NCI-H446 treated with DMSO at 0.1 percent for 48 hours (cell line): Measurements from ENCODE around the gene ATPAF2.
"Not testable (repeated sequence)": the region's sequence is repeated elsewhere in the genome, so short reads cannot be mapped to it uniquely, and the experiment has no call there.

ENCODE experiments used
- DNase-seq: peaks from one replicate; lab custom pipeline; 2025; lab: John Stamatoyannopoulos, UW

The ATPAF2 gene

DNA sequence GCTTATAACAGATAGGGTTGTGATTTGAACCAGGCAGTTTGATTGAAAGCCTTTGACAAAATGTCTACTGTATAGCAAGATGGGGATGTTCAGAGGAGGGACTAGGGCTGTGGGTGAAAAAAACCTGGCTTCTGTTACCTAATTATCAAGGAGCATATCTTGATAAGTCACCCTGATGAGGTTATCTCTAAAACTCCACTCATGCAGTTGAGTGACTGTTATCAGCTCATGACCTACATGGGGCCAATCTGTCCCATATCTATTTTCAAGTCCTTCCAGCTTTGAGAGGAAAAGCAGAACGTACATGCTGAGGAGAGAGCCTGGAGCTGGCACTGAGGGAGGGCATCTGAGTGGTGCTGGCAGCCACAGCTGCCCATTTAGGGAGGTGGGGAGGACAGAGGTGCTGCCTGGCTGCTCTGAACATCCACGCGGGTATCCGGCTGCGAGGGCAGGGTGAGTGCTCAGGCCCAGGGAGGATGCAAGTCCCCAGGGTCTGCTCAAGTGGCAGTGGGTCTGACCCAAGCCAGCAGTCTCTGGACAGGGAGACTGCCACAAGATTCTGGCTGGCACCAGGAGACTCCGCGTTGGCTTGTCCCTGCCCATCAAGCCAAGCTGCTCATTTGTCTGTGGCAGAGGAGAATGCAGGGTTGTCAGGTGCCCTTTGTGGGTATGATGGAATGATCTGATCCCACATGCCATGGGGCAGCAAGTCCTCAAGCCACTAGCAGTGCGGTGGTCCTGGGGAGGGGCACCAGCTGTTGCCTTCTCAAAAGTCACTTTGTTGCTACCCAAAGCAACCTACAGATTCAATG lies 29.2 kb downstream of the ATPAF2 start:
- DNase-seq, result no peak

DNA sequence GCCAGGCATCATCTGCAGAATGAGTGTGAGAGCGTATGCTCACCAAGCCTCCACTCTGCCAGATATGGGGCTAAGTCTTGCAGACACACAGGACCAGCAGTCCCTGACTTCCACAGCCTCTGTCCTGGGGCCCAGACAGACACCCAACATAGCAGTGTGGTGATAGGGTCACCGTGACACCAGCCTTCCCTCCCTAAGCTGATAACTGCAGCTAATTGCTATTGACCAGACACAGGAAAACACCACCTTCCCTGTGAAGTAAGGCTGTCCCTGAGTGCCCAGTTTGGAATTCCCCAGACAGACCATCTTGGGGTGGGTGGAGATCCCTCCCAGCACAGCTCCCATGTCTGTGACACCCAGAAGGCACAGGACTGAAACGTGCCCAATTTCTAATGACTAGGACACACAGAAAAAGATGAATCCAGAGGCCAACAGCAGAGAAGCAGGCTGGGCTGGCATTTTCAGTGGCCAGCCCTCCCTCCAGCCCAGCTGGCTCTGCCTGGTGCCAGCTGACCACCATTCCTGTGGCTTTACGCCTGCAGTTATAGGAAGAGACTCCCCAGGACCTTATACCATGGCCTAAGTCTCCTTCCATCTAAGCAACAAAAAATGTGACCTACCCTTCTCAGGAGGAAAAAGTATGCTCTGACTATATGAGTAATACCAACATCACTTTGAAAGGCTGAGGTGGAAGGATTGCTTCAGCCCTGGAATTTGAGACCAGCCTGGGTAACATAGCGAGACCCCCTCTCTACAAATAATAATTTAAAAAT lies 30.3 kb downstream of the ATPAF2 start:
- no peak for DNase-seq

DNA sequence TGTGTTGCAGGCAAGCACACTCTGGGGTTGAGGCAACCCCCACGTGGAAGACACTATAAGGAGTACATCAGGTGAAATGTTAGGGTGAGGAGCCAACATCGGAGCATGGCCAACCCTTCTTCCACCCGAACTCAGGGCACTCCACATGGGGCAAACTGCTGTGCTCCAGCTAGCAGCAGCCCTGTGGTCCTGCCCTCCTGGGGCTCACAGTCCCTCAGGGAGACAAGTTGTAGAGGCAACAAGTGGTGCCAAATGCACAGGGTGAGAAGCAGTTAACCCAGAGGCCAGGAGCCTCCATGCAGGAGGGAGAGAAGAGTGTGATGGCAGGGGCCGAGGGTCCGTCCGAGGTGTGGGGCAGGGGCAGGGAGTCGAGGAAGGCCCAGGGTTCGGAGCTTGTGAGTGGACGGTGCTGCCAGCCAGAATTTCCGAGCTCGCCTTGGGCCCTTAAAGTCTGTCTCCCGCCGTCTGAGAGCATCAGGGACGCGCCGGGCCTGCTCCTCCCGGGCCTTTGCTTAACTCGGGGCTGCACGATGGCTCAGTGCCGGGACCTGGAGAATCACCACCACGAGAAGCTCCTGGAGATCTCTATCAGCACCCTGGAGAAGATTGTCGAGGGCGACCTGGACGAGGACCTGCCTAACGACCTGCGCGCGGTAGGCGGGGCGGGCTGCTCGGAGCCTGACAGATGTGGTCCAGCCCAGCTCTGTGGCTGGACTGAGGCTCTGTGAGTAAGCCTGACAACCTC lies 32.3 kb downstream of the ATPAF2 start:
- no peak for DNase-seq

DNA sequence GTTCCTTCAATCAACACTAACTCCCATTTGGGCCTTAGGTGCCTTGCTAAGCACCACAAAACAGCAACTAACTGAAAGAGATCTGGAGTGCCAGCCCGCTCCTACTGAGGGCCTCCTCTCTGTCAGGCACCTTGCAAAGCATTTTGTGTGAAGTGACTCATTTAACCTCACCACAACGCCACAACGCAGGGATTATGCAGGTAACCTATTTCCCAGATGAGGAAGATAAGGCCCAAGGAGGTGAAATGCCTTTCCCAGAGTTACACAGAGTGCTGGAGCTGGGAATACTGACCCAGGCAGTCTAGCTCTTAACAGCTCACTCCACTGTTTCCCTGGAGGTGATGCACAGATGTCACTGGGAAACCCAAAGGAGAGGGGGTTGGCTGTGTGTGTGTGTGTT lies 33.5 kb downstream of the ATPAF2 start:
- DNase-seq, result no peak

DNA sequence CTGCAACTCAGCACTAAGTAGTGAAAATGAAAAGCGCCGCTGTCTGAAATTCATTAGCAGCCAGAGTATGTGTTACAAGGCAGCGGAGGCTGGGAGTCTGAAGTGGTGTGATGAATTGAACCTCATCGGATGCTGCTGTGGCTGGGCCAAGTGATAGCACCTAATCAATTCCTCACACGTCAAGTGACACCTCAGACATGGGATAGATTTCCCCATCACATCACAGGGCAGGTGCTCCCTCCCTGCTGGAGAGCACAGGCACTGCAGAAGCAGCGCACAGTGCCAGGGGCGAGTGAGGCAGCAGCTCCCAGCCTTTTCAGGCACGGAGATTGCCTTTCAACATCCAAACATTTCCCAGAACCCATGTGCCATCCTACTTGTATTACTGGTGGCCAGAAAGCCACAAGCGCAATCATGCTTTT lies 34.1 kb downstream of the ATPAF2 start:
- DNase-seq, result no peak

DNA sequence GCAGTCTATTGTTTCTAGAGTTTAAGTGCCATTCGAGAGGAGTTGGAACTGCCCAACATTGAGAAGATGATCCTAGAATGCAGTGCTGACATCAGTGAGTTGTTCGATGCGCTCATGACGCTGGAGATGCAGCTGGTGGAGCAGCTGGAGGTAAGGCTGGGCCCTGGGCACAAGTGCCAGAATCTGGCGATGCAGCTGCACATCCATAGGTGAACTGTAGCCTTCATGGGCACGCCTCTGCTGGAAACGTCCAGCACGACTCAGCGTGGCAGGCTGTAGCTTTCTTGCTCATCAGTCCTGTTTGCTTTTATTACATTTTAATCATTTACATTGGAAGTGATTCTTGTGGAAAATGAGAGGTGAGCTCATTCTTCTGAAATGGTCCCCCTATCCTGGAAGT lies 34.6 kb downstream of the ATPAF2 start:
- no peak for DNase-seq

DNA sequence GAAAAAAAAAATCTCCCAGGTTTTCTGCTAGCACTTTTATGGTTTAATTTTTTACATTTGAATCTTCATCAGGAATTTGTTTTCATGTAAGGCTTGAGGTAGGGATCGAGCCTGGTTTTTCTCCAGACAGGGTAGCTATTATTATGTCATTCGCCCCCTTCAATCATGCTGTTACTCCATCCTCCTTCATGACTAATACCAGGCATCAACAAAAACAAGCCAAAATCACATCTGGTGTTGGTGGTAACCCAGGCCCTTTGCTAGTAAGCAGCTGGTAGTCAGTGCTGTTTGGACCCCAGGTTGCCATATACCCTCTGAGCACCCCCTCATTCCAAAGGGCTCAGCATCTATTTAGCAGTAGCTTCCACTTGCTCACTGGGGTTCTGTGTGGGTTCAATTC lies 36.8 kb downstream of the ATPAF2 start:
- no peak for DNase-seq

DNA sequence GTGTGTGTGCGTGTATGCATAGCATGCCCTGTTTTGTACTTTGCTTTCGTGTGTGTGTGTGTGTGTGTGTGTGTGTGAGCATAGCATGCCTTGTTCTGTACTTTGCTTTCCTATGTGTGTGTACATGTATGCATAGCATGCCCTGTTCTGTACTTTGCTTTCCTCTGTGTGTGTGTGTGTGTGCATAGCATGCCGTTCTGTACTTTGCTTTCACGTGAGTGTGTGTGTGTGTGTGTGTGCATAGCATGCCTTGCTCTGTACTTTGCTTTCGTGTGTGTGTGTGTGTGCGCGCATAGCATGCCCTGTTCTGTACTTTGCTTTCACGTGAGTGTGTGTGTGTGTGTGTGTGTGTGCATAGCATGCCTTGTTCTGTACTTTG lies 38.9 kb downstream of the ATPAF2 start:
- no peak for DNase-seq

DNA sequence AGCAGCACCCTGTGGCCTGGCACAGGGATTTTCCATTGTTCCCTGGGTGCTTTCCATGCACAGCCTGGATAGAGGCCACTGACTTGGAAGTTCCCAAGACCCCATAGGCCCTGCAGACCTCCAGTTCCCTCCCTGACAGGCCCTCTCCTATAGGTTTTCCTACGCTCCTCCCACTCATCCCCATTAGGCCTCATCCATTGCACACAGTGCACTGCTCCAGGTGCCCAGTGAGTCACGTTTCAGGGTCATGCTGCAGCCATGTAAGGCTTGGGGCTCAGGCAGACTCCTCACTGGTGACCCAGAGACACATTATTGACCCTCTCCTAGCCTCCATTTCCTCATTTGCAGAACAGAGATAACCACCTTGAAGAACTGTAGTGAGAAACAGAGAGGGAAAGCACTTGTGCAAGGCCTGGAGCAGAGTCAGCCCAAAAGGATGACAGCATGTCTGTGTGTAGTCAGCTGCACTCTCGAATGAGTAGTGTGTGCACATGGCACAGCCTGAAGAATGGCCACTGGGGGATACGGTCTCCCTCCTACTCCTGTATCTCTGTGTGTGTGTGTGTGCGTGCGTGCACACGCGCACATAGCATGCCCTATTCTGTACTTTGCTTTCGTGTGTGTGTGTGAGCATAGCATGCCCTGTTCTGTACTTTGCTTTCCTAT lies 39.5 kb downstream of the ATPAF2 start:
- no peak for DNase-seq

DNA sequence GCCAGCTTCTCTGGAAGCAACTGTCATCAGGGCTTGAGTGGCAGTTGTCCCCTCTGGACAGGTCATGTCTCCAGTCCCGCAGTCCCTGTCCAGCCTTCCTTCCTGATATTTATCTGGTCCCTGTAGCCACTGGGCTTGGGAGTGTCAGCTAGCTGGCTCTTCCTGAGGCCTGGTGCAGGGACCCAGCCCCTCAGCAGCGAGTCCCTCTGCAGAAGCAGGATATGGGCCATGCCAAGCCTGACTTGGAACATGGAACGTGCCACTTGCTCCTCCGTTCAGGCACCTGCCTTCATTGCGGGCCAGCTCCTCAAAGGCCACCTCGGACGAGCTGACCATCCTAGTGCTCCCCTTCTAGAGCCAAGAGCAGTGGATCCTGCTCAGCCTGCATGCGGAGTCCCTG lies 40.0 kb downstream of the ATPAF2 start:
- DNase-seq, result no peak

DNA sequence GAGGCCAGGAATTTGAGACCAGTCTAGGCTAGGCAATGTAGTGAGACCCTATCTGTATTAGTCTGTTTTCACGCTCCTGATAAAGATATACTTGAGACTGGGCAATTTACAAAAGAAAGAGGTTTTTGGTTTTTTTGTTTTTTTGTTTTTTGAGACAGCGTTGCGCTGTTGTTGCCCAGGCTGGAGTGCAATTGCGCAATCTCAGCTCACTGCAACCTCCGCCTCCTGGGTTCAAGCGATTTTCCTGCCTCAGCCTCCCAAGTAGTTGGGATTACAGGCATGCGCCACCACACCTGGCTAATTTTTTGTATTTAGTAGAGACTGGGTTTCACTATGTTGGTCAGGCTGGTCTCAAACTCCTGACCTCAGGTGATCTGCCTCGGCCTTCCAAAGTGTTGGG lies 43.1 kb downstream of the ATPAF2 start:
- not testable (repeated sequence) for DNase-seq

DNA sequence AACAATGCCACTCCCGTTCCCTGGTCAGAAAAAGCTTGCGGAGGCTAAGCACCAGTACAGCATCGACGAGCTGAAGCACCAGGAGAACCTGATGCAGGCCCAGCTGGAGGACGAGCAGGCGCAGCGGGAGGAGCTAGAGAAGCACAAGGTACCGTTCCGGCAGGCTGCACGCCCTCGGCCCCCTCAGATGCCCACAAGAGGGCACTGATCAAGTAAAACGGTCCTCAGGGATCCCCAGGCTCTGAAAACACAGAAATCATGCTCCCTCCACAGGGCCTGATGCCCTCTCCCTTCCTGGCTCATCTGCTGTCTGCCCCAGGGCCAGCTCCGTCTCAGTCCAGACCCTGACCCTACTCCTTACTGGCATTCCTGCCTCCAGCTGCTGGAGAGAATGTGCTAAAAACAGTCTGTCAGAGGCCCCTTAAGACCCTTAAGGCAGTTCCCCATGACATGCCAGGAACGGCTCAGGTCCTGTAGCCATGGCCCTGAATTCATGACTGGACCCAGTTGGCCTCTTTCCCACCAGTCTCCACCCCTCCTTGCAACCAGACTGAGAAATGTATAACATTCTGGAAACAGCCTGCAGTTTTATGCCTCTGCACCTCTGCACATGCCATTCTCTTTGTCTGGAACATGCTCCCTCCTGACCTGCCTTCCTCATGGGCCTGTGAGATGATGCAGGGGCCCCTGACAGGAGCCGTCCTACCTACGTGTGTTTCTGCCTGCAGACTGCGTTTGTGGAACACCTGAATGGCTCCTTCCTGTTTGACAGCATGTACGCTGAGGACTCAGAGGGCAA lies 44.5 kb downstream of the ATPAF2 start:
- DNase-seq, result no peak

DNA sequence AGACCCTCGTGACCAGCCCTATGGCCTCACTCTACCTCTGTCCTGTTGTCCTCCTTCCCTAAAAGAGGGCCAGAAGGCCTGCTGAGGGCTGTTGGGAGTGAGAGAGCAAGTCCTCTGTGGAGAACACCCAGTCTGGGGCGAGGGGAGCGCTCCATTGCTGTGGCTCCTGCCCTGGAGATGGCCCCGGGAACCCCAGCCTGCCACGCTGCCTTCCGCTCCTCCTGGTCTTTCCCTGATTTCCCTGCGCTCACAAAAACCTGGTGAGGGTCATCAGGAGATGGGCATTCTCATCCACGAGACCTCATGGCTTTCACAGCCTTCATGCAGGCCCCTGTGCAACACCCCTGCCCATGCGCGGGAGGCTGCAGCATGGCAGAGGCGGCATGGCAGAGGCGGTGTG lies 45.1 kb downstream of the ATPAF2 start:
- no peak for DNase-seq

DNA sequence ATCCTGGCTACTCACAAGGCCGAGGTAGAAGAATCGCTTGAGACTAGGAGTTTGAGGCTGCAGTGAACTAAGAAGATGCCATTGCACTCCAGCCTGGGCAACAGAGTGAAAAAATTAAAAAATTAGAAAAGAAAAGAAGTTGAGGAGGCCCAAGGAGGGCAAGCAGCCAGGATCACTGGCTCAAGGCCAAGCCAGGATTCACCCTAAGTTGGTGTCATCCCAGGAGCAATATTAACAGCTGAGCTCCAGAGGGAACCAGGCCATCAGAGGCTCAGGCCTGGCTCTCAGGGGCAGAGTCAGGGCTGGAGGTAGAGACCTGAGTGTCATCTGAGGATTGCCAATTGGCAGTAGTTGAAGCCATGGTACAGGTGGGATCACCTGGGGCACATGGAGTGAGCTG lies 45.6 kb downstream of the ATPAF2 start:
- DNase-seq, result no peak

DNA sequence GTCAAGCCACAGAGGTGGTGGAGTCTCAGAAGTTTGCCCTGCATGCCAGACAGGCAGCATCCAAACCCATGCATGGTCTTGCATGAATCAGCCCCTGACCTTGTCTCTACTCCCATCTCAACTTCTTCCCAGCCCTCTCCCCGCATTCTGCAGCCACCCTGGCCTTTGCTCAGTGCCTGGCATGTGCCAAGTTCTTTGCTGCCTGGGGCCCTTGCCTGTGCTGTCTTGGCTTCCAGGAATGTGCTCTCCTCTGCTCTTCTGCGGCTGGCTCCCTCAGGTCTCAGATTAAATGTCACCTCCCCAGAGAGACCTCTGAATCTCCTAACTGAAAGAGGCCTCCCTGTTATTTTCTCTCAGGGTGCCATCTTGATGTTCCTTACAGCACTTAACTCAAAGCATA lies 48.7 kb downstream of the ATPAF2 start:
- no peak for DNase-seq

DNA sequence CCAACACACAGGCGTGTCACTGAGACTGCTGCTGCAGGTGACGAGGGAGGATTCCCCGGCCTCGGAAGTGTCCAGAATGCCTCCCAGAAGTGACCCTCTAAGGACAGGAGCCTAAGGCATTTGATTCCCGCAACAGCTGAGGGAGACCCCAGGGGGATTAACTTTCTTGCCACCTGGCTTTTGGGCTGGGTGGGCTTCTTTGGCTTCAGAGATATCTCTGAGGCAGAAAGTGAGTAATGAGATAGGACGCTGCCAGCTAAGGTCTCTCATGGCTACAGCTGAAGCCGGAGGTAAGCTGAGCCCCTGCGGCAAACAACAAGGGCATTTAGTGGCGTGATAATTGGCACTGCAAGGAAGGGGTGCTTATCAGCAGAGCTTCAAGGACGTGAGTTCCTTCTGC lies 49.4 kb downstream of the ATPAF2 start:
- DNase-seq, result no peak

DNA sequence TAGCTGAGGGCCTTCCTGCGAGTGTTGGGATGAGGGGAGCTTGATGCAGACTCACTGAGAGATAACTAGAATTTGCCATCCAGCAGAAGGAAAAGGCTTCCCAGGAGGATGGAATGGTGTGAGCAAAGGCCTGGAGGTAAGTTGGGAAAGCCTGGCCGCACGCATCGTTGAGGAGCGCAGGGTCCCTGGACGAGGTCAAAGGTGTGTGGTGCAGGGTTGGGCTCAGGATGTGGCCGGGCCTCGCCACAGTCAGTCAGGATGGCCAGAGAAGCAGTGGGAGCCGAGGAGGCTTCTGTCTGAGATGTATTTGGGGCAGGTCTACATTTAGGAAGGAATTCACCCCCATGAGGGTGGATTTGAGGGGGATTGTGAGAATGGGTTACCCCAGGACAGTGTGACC lies 49.9 kb downstream of the ATPAF2 start:
- no peak for DNase-seq

DNA sequence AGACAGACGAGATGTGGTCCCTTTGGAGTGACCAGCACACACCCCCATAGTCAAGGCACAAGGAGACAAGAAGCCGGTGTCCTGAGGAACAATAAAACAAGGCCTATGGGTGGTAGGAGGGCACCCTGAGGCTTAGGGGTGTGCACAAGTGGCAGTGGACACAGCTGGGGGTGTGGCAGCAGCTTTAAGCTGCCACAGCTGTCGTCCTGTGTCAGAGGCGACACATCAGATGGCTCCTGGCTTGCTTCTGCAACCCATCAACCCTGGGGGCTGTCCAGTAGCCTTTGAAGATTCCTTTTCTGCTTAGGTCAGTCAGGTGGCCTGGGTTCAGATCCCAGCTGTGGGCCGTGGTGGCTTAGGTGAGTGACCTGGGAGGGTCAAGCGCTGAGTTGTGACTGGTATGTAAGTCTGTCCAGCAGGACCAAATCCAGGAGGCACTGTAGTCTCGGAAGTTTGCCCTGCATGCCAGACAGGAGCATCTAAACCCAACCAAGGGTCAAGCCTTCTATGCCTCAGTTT lies 50.5 kb downstream of the ATPAF2 start:
- DNase-seq, result no peak

DNA sequence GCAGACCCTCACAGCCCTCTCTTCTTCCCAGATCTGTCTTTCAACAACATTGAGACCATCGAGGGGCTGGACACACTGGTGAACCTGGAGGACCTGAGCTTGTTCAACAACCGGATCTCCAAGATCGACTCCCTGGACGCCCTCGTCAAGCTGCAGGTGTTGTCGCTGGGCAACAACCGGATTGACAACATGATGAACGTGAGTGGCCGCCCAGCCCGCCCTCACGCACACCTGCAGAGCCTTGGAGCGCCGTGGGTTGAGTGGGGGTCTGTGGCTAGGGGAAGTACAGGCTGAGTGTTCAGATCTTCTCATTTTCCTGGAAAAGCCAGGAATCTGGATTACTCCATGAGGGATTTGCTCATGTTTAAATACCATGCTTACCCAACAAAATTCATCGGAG lies 51.1 kb downstream of the ATPAF2 start:
- DNase-seq, result no peak

DNA sequence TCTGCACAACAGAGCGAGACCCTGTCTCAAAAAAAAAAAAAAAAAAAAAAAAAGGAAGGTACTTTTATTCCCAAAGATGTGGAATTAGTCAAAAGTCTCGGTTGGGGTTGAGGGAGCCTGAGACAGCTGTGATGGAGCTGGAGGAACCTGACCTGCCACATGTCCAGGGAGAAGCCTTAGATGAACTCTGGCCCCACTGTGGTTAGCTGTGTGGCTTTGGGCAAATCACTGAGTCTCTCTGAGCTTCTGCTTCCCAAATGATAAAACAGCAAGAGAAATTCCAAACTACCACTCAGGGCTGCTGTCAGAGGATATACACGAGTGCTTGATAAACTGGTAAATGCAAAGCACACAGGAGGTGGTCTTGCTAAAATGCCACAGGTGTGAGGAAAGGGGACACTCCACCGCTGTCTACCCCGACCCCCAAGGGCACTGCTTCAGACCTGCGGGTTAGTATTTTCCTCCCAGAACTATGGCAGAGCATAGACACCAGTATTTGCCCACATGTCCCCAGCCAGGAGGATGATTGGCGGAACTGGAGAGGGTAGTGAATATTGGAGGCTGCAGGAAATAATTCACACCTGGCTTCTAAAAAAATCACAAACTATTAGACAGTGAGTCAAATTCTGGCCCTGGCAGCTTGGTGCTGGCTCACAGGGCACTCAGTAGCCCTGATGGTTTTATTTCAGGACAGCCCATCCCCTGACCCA lies 51.6 kb downstream of the ATPAF2 start:
- DNase-seq, result no peak

DNA sequence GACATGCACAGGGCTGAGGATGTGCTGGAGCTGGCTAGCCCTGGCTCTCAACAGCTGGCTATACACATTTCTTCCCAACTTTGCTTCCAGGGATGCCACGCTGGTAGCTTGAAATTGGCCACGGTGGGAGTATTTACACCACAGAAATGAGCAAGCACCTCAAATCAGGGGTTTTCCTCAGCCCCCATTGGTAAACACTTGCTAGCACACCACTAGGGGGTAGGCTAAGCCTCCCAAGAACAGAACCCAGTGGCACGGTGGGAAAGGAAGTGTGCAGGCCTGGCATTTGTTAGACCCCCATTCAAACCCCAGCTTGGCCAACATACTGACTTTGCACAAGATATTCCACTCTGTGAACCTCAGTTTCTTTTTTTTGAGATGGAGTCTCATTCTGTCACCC lies 53.4 kb downstream of the ATPAF2 start:
- DNase-seq, result no peak
